NCI-H510A treated with DMSO at 0.1 percent for 48 hours (cell line): ENCODE data around the gene ERN1.
A peak's percentile ranks its signal among the peaks of the same experiment; 100 is the strongest.

Experiments used
- DNase-seq: peaks from one replicate; lab custom pipeline; 2025; lab: John Stamatoyannopoulos, UW

ERN1 gene

GRCh38 chr17:64157669-64158180 lies 27.8 kb upstream of the ERN1 start:
- DNase-seq: no peak

- DNase-seq: no peak
Measured at GRCh38 chr17:64156670-64157069, 26.7 kb upstream of the ERN1 start.

GRCh38 chr17:64155751-64156544 lies 26.0 kb upstream of the ERN1 start:
- no peak for DNase-seq

GRCh38 chr17:64155129-64155528 lies 25.2 kb upstream of the ERN1 start:
- DNase-seq: no peak

GRCh38 chr17:64154717-64155116 lies 24.8 kb upstream of the ERN1 start:
- no peak for DNase-seq

GRCh38 chr17:64154313-64154695 lies 24.4 kb upstream of the ERN1 start:
- no peak for DNase-seq

GRCh38 chr17:64153565-64154312 lies 23.8 kb upstream of the ERN1 start:
- no peak for DNase-seq

GRCh38 chr17:64152428-64153125 lies 22.6 kb upstream of the ERN1 start:
- DNase-seq: no peak

GRCh38 chr17:64151016-64151368 lies 21.0 kb upstream of the ERN1 start:
- no peak for DNase-seq

- no peak for DNase-seq
Measured at GRCh38 chr17:64150237-64151015, 20.5 kb upstream of the ERN1 start.

- no peak for DNase-seq
Measured at GRCh38 chr17:64149196-64149595, 19.3 kb upstream of the ERN1 start.

- no peak for DNase-seq
Measured at GRCh38 chr17:64148699-64149098, 18.8 kb upstream of the ERN1 start.

- DNase-seq: peak; percentile 13
Measured at GRCh38 chr17:64148017-64148631, 18.2 kb upstream of the ERN1 start.

GRCh38 chr17:64147110-64148016 lies 17.4 kb upstream of the ERN1 start:
- no peak for DNase-seq

GRCh38 chr17:64146418-64147109 lies 16.6 kb upstream of the ERN1 start:
- peak; percentile 51 for DNase-seq

GRCh38 chr17:64145751-64146417 lies 15.9 kb upstream of the ERN1 start:
- DNase-seq: peak; percentile 98

GRCh38 chr17:64145375-64145750 lies 15.4 kb upstream of the ERN1 start:
- DNase-seq: no peak

- DNase-seq: no peak
Measured at GRCh38 chr17:64139542-64139941, 9.6 kb upstream of the ERN1 start.

GRCh38 chr17:64138441-64138840 lies 8.5 kb upstream of the ERN1 start:
- no peak for DNase-seq
